PC-9 (cell line): Measurements from ENCODE around the gene SMIM14. TPM values are rescaled to one million over a fixed set of nuclear protein-coding genes. Genes with fewer than 3 reads are reported as not detected.
"Not testable (repeated sequence)": the region's sequence is repeated elsewhere in the genome, so short reads cannot be mapped to it uniquely, and the experiment has no call there.

Experiments
- BruUV-seq: library from RNA; stranded (reverse); fragments of 400-500 nt; replicated peaks from 2 replicates; lab custom pipeline; 2021; lab: Mats Ljungman, UMichigan
- CTCF ChIA-PET: fragments of 300-600 bp; sonication (Branson Sonifier 250); formaldehyde crosslinking; loops from one replicate; lab custom pipeline; 2022; ENCODE audit warnings: antibody characterized with exemption; lab: Charles Lee
- POLR2A ChIA-PET: fragments of 300-600 bp; sonication (Branson Sonifier 250); formaldehyde crosslinking; loops from one replicate; lab custom pipeline; 2022; ENCODE audit warnings: antibody characterized with exemption; ENCODE audit not compliant: unreplicated experiment; lab: Charles Lee
- DNase-seq, 2 experiments: peaks; one replicate each; pipeline versions ENCODE4 v3.0.0 to v3.0.0-alpha.2; 2015 to 2022; ENCODE audit warnings: mixed read lengths in 1 of 2
- H2AFZ ChIP-seq: fragments of 200-600 bp; sonication (generic); 2 replicates; pipeline ENCODE4 v1.8.1; 2017; ENCODE audit warnings: antibody characterized with exemption
- H3F3A ChIP-seq: fragments of 200-600 bp; sonication (generic); 2 replicates; pipeline ENCODE4 v1.8.1; 2017; ENCODE audit warnings: antibody characterized with exemption, mild to moderate bottlenecking, low read depth; ENCODE audit not compliant: insufficient read depth
- H3K27ac ChIP-seq: fragments of 200-600 bp; sonication (generic); 2 replicates; pipeline ENCODE4 v1.6.1; 2016; ENCODE audit warnings: mixed run types
- H3K27me3 ChIP-seq: fragments of 200-600 bp; sonication (generic); 2 replicates; pipeline ENCODE4 v1.6.1; 2016; ENCODE audit warnings: low read depth, mixed run types; ENCODE audit not compliant: insufficient read depth
- H3K36me3 ChIP-seq: fragments of 200-600 bp; sonication (generic); 2 replicates; pipeline ENCODE4 v1.6.1; 2016; ENCODE audit warnings: low read depth, mixed run types
- H3K4me1 ChIP-seq: fragments of 200-600 bp; sonication (generic); replicated peaks from 2 replicates; pipeline ENCODE4 v1.6.1; 2016; ENCODE audit warnings: mixed run types; ENCODE audit not compliant: insufficient read depth
- H3K4me2 ChIP-seq: fragments of 200-600 bp; sonication (generic); 2 replicates; pipeline ENCODE4 v1.6.1; 2017; ENCODE audit warnings: mixed run types
- H3K4me3 ChIP-seq: fragments of 200-600 bp; sonication (generic); 2 replicates; pipeline ENCODE4 v1.6.1; 2016; ENCODE audit warnings: mixed run types
- H3K79me2 ChIP-seq: fragments of 200-600 bp; sonication (generic); 2 replicates; pipeline ENCODE4 v1.6.1; 2017; ENCODE audit warnings: low read depth, mixed run types
- H3K9me2 ChIP-seq: fragments of 200-600 bp; sonication (generic); 2 replicates; pipeline ENCODE4 v1.8.1; 2017; ENCODE audit warnings: mild to moderate bottlenecking; ENCODE audit not compliant: insufficient read depth
- H3K9me3 ChIP-seq: fragments of 200-600 bp; sonication (generic); 2 replicates; pipeline ENCODE4 v1.8.1; 2016; ENCODE audit warnings: low read depth; ENCODE audit not compliant: insufficient read depth
- H4K20me1 ChIP-seq: fragments of 200-600 bp; sonication (generic); 2 replicates; pipeline ENCODE4 v1.8.1; 2017; ENCODE audit not compliant: insufficient read depth
- CTCF ChIP-seq: fragments of 200-600 bp; sonication (generic); conservative IDR thresholded peaks from 2 replicates; pipeline ENCODE4 v1.6.1; 2017; ENCODE audit warnings: mixed run types, antibody characterized with exemption, mild to moderate bottlenecking, moderate library complexity
- EZH2 ChIP-seq: fragments of 200-600 bp; sonication (generic); IDR thresholded peaks from 2 replicates; pipeline ENCODE4 v1.8.0; 2017; ENCODE audit warnings: antibody characterized with exemption, low read depth
- intact Hi-C: fragments of 100-400 bp; cut with micrococcal nuclease; formaldehyde crosslinking; loops from one replicate; pipeline ENCODE4 v1.10.0; 2022; ENCODE audit not compliant: unreplicated experiment
- total RNA-seq: library from RNA; stranded (reverse); gene quantifications from 2 replicates; pipeline ENCODE4 v1.2.3, GENCODE V29; 2021

Gene SMIM14
- total RNA-seq, 1 experiment from 2014 or later: 64.1 TPM

DNA sequence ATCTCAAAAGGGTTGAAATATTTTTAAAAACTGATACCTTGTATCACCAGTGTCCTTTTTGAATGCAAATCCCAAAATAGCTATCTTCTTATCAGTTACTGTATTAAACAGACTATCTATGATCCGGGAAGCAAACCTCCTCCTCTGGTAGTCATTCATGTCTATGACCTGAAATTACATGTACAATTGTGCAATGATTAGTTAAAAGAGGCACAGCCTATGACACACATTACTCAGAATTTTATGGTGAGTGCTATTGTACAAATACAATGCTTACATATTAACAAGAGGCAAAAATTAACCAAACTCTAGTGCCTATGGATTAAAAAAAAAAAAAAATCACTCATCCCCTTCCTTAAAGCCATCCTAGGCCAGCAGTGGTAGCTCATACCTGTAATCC, 133.1 kb downstream of the SMIM14 start:
- Histone ChIP-seq H3K4me3 (no peak overlapping the region), H3K27ac (no peak overlapping the region), H4K20me1 (no peaks in the 10 kb centered on the region), H3K4me1 (no peaks in the 10 kb centered on the region), H3F3A (peaks cover 68% of the 10 kb centered on the region), H3K4me2 (no peak overlapping the region), H2AFZ (no peak overlapping the region), H3K9me3 (no peaks in the 10 kb centered on the region), H3K9me2 (no peaks in the 10 kb centered on the region), H3K27me3 (no peaks in the 10 kb centered on the region), H3K36me3 (peaks cover 81% of the 10 kb centered on the region), H3K79me2 (peaks cover 14% of the 10 kb centered on the region; the same call in 1 of the 2 replicates)
- ChIA-PET POLR2A (interaction anchor here (0.6 kb wide), 1 partner anchor 162 kb away, joined by 14 read pairs; no protein-coding TSS in a partner anchor), CTCF (no interaction called here)
- intact Hi-C loops: no loop called here
- no peak for DNase-seq
- TF ChIP-seq CTCF (no peak), EZH2 (no peak)
- no TSS peak for BruUV-seq

GRCh38 chr4:39504538-39504937, 134.1 kb downstream of the SMIM14 start:
- Histone ChIP-seq H2AFZ (no peak overlapping the region), H3K4me3 (no peak overlapping the region), H3K4me1 (no peaks in the 10 kb centered on the region), H3K79me2 (peaks cover 9% of the 10 kb centered on the region; the same call in 1 of the 2 replicates), H3K9me2 (no peaks in the 10 kb centered on the region), H3K9me3 (no peaks in the 10 kb centered on the region), H4K20me1 (no peaks in the 10 kb centered on the region), H3F3A (peaks cover 71% of the 10 kb centered on the region), H3K4me2 (no peak overlapping the region), H3K27me3 (no peaks in the 10 kb centered on the region), H3K27ac (no peak overlapping the region), H3K36me3 (peaks cover 79% of the 10 kb centered on the region)
- ChIA-PET POLR2A (no interaction called here), CTCF (no interaction called here)
- no peak for TF ChIP-seq CTCF
- TF ChIP-seq EZH2: no peak
- DNase-seq: no peak
- intact Hi-C loops: no loop called here
- no TSS peak for BruUV-seq

GRCh38 chr4:39502664-39503035, 136.0 kb downstream of the SMIM14 start:
- intact Hi-C loops, POLR2A ChIA-PET, H3K4me2 ChIP-seq, DNase-seq, H3K27me3 ChIP-seq, BruUV-seq, H3K9me2 ChIP-seq, H2AFZ ChIP-seq, H3K79me2 ChIP-seq, CTCF ChIA-PET, H3K4me3 ChIP-seq, H3K9me3 ChIP-seq, H4K20me1 ChIP-seq, H3K4me1 ChIP-seq: not testable (repeated sequence)
- H3F3A ChIP-seq: peaks cover 72% of the 10 kb centered on the region
- peak overlapping the region; percentile 20 for H3K27ac ChIP-seq
- peaks cover 80% of the 10 kb centered on the region for H3K36me3 ChIP-seq

- ChIA-PET CTCF (no interaction called here), POLR2A (no interaction called here)
- H3K27me3 ChIP-seq: no peaks in the 10 kb centered on the region
- H3F3A ChIP-seq: peaks cover 72% of the 10 kb centered on the region
- no peak overlapping the region for H3K4me2 ChIP-seq
- H3K9me2 ChIP-seq: no peaks in the 10 kb centered on the region
- H3K79me2 ChIP-seq: no peaks in the 10 kb centered on the region
- no peaks in the 10 kb centered on the region for H4K20me1 ChIP-seq
- intact Hi-C loops: no loop called here
- TF ChIP-seq EZH2 (no peak), CTCF (no peak)
- no TSS peak for BruUV-seq
- peaks cover 77% of the 10 kb centered on the region for H3K36me3 ChIP-seq
- peak overlapping the region; percentile 20 for H3K27ac ChIP-seq
- DNase-seq: no peak
- no peak overlapping the region for H3K4me3 ChIP-seq
- H3K4me1 ChIP-seq: 0 out of 2 replicates have a peak, but pooled peaks cover 5% of the 10 kb centered on the region
- H2AFZ ChIP-seq: no peak overlapping the region
- no peaks in the 10 kb centered on the region; the same call in 1 of the 2 replicates for H3K9me3 ChIP-seq
These were observed 136.5 kb downstream of the SMIM14 start for GRCh38 chr4:39502019-39502663.
